Activated CD8-positive, alpha-beta memory T cell treated with anti-CD3 and anti-CD28 coated beads for 1 hour (primary cell): ENCODE data around the gene FLNB.

Source experiments
- DNase-seq, 2 donors: peaks; one replicate each; pipeline ENCODE4 v3.0.0-alpha.2; 2020; ENCODE audit warnings: low read depth in 1 of 2; ENCODE audit errors: extremely low read depth in 1 of 2

The FLNB gene

DNA sequence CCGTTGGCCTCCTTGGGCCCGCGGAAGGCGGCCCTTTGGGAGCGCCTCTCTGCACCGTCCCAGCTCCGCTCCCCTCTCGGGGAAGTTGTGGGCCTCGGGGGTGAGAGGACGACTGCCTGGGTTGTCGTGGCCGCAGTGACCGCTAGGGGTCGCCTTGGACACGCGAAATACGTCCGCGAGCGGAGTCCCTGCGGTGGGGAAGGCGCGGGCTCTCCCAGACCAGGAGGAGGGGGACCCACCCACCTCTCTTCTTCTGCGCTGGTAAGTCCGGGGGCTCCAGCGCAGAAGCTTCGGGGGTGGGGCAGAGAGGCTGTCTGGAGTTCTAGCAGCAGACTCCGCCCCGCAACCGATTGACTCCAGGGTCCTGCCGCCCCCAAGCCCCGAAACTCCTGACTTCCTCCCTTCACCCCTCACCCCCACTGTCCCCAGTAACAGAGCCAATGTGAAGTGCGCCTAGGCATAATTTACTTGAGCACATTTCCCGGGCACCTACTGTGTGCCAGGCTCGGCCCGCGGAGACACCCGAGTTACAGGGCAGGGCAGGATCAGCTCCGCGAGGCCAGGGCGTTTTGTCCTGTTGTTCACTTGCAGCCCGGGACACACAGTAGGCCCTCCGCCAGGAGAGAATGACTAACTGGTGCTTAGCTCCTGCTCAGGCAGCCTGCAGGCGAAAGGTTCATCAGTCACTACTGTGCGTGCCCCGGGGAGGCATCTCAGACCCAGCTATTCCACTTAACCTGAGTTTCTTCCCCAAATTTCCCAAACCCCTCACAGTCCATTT lies 169.7 kb downstream of the FLNB start:
- peak; percentile 74 to 85 for DNase-seq

DNA sequence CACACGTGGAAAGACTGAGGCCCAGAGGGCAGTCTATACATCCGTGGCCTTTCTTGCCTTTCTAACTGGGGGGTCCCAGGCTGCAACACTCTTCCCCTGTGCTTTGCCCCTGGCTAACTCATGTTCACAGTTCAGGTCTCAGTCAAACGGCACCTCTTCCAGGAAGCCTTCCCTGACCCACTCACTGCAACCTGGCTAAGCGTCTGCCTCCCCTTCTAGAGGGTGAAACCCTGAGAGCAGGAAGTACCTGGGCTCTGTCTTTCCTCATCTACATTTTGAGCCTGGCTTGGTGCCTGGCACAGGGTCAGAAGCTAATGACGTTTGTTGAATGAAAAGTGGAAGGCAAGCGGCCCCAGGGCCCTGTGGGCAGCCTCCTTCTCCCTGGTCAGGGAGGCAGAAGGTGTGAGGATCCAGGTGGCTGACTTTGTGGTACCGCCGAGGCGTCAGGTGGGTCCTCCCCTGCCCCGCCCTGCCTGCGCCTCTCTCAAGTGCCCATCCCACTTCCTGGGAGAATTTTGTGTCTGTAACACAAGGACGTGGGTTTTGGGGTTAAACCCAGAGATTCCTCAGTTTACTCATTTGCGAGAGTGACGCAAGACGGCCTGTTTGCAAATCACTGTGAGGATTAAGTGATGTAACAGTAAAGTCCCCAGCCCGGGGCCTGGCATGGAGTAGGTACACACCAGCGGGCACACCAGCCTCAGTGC lies 170.5 kb downstream of the FLNB start:
- DNase-seq = no peak

DNA sequence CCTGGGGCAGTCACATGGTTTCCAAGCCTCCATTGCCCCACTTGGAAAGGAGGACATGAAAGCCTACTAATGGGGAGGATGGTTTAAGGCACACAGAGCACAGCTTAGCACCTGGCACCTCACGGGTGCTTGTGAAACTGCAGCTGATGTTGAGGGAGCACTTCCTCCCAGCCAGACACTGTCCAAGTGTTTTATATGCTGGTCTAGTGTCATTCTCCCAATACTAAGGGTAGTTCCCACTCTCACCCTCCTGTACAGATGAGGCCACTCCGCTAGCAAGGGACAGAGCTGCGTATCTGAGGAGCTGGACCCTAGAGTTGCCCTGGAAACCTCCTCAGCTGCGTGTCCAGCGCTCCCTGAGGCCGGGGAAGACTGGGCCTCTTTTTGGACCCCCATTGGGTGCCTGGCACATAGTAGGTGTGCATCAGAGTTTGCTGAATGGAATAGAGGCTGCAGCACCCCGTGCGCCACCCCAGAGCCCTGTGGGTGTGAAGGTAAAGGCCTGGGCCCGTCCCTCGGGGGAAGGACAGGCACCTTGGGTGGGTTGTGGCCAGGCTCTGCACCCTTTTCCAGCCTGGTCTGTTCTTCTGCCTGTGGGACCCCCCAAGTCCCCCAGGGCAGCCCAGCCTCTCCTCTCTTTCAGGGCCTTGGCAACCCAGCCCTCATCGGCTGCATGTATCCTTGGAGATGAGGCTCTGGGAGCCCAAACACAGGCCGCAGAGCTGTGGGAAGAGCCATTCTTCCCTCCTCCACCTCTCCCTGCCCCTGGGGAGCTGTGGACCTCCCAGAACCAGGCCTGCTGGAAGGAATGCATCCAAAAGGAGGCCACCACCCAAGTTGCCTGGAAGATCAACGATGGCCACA lies 171.2 kb downstream of the FLNB start:
- DNase-seq = no peak

DNA sequence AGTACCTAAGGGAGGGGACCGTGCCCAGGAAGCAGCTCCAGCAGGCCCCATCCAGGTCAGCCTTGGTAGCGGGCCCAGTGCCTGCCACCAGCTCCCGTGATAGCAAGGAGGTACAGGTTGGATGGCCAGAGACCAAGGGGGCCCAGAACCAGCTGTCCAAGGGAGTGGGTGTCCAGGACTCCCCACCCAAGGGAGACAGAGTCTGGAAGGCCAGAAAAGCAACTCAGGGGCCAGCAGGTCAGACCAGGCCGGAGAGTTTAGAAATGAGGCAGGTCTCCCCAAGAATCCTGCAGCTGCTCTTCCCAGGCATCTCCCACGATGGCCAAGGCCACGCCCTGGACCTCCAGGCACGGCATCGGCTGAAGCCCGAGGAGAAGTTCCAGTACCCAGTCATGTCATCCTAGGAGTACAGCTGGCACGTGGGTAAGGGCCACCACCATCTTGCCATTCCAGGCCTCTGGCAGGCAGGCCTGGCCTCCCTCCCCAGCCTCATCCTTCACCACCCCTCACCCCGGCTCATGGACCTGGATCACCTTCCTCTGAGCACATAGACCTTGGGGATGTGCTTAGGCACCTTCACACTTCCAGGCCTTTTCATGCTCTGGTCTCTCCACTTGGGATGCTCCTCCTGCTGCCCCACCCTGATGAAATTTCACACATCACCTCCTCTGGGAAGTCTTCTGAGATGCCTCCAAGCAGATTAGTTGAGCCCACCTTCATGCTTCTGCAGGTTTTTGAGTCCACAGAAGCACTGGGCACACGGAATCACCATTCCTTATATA lies 172.1 kb downstream of the FLNB start:
- DNase-seq = no peak

DNA sequence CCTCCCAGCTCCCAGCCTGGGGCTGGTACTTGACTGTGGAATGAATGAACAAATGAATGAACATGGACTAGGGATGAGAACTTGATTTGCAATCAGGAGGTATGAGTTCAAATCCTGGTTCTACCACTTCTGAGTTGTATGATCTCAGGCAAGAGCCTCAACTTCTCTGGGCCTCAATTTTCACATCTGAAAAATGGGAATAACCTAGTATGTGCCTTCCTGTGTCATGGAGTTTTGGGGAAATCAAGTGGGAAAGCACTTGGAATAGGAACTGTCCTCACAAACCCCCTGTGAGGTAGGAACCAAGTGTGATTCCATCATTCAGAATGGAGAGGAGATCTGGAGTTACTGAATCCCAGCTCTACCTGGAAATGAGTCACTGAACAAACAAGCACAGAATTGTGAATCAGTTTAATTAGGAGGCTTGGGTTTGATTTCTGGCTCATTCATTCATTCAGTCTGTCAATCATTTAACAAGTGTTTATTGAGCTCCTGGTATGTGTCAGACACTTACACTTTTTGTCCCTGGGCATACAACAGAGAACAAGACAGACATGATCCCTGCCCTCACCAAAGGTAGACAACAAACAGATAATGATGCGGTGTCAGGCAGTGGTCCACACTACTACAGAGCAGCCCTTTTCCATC lies 172.8 kb downstream of the FLNB start:
- DNase-seq = no peak

DNA sequence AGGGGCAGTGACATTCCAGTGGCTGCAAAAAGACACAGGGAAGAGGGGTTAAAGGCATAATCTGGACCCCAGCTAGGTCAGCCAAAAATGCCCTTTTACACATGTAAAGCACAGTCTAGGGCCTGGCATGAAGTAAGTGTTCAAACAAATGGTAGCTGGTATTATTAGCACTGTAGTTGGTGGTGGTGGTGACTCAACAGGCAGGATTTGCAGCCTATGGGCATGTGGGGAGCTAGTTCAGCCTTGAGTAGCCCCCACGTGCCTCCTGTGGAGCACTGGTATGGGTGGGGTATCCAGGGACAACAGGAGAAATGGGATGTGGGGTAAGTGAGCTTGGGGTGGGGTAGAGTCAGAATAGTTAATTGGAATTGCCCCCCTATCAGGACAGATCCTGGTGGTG lies 175.0 kb downstream of the FLNB start:
- DNase-seq = no peak

DNA sequence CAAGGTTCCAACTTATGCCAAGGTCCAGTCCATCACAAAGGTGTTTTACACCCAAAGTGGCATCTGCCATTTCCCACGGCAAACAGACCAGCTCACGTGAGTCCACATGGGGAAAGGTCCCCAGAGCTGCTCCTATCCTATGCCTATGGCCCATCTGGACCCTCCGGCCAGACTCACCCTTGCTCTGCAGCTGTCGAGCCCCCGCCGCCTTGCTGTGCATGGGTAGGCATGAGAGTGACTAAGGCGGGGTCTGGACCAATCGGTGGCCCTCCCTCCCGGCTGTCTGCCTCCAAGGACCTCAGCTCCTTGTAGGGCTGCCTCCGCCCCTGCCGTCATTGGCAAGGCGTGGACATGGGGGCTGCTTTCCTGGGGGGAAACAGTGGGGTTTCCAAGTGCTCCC lies 175.7 kb downstream of the FLNB start:
- DNase-seq = no peak

DNA sequence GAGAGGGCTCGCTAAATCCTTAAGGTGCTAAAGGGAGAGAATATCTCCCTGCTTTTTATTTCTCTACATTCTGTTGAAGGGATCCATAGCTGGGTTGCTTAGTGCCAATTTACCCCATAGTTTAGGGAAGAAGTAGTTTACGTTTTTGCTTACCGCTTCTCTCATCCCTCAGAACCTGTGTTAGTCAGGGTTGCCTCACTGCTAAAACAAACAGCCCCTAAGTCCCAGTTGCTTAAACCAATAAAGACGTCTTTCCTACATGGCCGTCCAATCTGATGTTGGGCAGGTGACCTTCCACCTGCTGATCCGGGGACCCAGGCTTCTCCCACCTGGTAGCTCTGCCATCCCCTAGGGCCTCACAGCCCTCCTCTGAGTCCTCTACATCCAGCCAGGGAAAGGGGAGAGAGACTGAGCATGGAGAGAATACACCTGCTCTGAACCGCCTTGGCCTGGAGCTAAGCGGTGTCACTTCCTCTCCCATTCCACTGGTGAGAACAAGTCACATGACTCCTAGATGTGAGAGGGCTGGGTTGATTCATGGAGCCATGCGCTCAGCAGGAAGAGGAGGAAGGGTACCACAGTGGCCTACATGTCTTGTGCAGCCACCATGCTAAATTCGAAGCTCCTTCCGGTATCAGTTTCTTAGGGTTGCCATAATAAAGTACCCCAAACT lies 176.2 kb downstream of the FLNB start:
- no peak for DNase-seq

DNA sequence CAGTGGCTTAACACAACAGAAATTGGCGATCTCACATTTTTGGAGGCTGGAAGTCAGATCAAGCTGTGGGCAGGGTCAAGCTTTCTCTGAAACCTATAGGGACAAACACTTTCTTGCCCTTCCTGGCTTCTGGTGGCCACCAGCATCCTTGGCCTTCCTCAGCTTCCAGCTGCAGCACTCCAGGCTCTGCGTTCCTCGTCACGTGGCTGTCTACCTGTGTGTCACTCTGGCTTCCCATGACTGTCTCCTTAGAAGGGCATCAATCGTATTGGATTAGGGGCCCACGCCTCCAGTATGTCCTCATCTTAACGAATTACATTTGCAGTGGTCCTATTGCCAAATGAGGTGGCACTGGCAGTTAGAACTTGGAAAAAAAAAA lies 176.7 kb downstream of the FLNB start:
- DNase-seq = no peak

DNA sequence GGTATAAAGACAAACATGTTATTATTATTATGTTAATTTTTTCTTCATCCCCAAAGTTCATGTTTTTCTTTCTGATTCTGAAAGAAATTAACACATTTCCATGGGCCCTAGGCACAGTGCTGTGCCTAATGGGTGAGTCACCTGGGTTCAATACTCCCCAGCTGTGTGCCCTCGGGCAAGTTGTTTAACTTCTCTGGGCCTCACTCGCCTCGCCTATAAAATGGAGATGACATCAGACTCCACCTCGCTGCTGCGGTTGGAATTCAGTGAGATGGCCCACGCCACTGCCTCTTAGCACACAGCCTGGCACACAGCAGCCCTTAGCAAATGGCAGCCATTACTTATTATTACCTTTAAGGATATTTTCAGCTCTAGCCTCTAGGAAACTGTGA lies 179.9 kb downstream of the FLNB start:
- no peak for DNase-seq

DNA sequence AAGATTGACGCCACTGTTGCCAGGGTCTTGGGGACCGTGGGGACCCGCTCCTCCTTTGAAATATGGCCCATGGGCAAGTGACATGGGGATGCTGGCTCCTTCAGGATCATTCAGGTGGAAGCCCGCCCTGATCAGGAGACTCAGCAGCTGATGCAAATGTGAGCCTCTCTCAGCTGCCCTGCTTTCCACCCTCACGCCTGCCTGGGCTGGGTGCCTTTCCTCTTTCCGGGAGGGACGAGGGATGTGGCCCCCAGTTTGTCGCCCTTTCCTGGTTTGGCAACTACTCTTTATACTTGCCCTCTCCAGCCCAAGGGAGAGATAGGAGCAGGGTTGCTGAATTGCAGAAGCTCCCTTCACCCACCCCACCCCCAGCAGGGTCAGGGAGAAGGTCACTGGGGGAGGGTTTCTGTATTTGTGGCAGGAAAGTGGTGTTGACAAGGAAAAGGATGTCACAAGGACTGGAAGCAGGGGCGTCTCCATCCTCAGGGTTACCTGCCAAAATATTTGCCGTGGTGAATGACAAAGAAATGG lies 180.8 kb downstream of the FLNB start:
- DNase-seq = no peak

DNA sequence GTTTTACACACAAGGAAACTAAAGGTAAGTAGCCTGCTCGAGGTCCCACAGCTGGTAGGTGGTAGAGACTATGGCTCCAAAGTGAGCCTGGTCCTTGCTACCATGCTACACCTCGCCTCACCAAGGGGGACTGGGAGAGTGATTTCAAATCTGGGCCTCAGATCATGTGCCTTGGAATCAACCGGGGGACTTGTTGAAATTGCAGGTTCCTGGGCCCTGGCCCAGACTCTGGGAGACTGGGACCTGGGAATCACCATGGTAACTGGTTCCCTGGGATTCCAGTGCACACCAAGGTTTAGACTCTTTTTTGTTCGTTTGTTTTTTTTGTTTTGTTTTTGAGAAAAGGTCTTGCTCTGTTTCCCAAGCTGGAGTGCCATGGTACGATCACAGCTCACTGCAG lies 181.5 kb downstream of the FLNB start:
- DNase-seq = no peak

DNA sequence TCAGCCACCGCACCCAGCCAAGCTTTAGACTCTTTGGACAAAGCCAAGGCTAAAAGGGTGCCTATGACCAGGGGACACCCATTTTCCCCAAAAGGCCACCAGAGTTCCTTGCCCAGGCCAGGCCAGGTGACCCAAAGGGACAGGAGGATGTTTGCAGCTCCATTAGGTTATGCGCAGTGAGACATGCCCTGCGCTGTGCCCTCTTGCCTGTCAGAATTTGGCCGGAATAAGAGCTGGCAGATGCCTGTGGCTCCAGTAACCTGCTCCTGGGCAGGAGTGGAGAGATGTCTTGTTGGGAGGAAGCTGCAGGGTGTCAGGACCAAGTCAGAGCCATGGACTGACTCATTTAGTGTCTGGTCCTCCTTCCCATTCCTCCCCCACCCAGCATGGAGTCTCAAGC lies 182.1 kb downstream of the FLNB start:
- no peak for DNase-seq

DNA sequence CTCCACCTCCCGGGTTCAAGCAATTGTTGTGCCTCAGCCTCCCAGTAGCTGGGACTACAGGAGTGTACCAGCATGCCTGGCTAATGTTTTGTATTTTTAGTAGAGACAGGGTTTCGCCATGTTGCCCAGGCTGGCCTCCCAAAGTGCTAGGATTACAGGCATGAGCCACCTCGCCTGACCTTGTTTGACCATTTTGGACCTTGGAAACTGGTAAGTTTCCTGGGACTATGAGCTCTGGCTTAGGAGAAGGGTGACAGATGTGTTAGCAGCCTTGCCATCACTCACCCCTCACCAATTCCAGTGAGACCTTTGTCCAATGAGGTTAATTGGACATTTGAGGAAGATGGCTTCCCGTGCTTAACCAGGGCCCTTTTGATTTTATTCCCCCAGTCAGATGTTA lies 182.7 kb downstream of the FLNB start:
- DNase-seq = no peak

DNA sequence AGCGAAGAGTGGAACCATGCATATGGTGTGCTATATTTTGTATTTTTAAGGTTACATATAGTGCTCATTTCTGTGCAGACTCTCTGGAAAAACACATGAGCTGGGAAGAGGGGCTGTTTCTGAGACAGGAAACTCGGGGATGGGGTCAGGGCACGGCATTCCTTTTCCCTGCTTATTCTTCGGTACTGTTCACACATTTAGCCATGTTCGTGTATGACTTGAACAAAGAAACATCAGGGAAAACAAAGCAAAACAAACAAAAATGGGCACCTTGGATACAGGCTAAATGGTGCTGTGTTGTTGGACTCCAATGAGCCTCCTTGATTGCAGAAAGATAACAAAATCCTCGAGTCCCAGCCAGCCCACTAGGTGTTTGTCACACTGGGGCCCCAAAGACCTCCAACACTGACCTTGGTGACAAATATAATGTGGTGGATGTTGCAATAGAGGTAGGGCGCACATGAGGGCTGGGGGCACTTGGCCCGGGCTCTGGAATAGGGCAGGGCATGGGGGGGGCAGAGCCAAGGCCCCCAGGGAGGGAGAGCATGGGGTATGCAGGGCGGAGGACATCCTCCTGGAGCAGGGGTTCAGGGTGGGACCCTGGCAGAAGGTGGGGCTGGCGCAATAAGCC lies 183.3 kb downstream of the FLNB start:
- DNase-seq = no peak

DNA sequence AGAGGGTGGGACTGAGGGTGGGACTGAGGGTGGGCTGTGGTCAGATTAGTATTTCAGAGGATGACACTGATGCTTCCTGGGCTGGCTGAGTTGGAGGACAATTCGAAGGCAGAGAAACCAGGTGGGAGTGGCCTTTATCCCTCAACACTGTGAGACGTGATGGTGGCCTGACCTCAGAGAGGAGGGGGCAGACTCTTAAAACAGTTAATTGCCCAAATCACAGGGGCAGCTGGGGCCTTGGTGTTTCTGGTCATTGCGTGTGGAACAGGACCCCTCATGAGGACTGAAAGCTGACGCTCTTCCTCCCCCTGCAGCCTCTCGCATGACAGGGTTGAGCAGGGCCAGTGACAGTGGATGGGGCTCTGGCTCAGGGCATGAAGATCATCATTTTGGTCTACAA lies 183.8 kb downstream of the FLNB start:
- no peak for DNase-seq

DNA sequence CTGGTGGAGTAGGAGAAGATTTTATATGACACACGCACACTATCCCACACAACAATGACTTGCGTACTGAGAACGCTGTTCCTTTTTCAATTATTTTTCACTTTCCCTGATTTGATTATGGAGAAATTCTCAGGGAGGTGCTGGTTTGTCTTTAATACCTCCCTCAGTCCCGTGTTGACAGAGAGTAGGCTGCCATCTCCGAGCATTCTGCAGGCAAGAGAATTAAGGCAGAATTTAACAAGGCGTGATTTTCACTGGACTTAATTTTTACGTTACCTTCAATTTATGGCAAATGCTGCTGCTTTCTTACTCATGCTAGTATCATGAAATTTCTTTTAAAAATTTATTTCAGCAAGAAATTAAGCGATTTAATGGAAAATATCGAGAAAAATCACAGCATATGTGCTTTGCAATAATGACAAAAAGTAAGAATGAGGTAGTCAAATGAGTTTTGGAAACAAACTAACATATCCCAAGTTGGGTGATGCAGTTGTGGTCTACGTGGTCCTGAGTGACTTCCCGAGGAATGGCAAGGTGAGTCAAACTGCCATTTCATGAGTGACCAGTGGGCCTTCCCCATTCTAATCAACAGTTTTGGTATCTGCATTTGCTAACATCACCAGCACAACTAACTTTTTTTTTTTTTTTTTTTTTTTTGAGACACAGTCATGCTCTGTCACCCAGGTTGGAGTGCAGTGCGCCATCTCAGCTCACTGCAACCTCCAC lies 185.6 kb downstream of the FLNB start:
- no peak for DNase-seq

DNA sequence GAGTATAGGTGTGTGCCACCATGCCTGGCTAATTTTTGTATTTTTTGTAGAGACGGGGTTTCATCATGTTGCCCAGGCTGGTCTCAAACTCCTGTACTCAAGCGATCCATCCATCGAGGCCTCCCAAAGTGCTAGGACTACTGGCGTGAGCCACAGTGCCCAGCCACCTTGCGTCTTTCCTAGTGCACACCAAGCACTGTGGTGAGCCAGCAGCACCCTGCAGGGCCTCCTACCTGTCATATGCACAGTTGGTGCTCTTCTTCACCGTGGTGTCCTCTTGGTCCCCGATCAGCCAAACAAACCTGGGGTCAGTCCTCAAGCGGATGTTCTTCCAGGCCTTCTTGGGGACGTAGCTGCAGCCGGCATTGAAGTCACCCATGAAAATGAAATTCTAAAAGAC lies 189.4 kb downstream of the FLNB start:
- no peak for DNase-seq

DNA sequence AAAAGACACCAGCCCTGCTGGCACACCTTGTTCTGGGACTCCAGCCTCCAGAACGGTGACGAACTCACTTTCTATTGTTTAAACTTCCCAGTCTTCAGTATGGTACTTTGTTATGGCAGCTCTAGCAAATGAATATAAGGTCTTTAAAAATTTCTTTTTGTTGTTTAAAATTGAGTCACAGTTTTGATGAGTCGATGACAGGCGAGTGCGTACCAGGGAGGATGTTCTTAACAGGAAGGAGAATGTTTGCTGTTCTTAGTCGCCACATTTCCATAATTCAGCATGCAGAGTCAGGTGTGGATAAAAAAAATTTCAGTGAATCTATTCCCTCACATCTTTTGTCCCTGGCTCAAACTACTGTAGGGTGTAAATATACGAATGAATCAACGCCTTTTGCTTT lies 190.1 kb downstream of the FLNB start:
- no peak for DNase-seq
